Thyroid gland (tissue), 4 donors: ENCODE measurements around the gene GPBP1.

Experiments
- CTCF ChIP-seq, 6 experiments: fragments of 200-600 bp in 3 of 6; fragments of 450-650 bp in 3 of 6; sonication (generic) in 3 of 6; IDR thresholded peaks; one replicate each; pipeline ENCODE4 v1.5.1; 2016 to 2019; ENCODE audit warnings: antibody characterized with exemption in 6 of 6, mild to moderate bottlenecking in 2 of 6, inconsistent platforms in 1 of 6, moderate library complexity in 1 of 6
- POLR2A ChIP-seq, 2 donors: fragments of 450-650 bp; IDR thresholded peaks; one replicate each; pipeline ENCODE4 v1.6.1; 2017; ENCODE audit warnings: antibody characterized with exemption in 2 of 2, mild to moderate bottlenecking in 2 of 2, moderate library complexity in 1 of 2

DNA sequence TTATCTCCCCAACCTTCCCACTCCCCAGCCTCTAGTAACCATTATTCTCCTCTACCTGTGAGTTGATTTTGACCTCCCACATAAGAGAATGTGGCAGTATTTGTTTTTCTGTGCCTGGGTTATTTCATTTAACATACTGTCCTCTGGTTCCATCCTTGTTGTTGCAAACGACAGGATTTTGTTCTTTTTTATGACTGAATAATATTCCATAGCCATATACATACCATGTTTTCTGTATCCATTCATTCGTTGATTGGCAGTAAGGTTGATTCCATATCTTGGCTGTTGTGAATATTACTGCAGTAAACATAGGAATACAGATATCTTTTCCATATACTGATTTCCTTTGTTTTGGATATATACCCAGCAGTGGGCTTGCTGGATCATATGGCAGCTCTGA lies 20.8 kb downstream of the GPBP1 start:
- no peak for TF ChIP-seq CTCF (IDR thresholded peaks at IDR 0.05)
- TF ChIP-seq POLR2A (IDR thresholded peaks at IDR 0.05): no peak
